Measurements from ENCODE around the gene TMEM59.

The TMEM59 gene

DNA sequence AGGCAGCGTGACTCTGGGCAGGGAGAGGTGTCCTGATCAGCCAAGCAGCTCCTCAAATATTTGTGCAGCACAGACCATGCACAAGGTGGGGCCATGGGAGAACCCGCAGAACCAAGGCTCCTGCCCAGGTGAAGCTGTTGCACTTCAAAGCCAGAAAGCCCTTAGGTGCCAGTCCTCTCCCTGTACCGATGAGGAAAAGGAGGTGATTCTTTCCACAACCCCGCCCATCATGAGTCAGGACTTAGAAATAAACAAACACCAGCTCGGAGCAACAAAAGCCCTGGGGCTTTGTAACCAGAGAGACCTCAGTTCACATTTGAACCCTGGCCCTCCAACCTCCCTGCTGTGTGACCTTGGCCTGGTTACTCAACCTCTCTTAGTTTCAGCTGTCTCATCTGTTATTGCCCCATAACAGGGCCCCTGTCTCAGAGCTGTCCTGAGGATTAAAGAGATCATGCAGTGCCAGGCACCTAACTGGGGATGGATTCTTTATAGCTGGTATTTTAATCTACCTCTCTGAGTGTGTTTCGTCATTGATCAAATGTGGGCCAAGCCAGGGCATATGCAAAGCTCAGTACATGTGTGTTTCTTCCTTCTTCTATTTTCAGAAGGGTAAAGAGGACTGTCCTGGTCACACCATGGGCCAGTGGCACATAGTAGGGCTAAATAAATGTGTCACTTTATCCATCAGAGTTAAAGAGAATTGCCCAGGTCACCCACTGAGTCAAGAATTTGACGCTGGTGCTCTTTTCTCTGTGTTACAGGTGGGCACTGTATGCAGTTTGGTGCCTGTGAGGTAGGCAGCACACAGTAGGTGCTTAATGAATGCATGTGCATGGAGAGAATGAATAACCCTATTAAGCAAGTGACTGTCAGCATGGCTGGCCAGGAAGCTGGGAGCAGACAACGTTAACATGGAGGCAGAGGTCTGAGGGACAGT is 36.4 kb downstream of the TMEM59 start:
- TF ChIP-seq, protein P1, sequence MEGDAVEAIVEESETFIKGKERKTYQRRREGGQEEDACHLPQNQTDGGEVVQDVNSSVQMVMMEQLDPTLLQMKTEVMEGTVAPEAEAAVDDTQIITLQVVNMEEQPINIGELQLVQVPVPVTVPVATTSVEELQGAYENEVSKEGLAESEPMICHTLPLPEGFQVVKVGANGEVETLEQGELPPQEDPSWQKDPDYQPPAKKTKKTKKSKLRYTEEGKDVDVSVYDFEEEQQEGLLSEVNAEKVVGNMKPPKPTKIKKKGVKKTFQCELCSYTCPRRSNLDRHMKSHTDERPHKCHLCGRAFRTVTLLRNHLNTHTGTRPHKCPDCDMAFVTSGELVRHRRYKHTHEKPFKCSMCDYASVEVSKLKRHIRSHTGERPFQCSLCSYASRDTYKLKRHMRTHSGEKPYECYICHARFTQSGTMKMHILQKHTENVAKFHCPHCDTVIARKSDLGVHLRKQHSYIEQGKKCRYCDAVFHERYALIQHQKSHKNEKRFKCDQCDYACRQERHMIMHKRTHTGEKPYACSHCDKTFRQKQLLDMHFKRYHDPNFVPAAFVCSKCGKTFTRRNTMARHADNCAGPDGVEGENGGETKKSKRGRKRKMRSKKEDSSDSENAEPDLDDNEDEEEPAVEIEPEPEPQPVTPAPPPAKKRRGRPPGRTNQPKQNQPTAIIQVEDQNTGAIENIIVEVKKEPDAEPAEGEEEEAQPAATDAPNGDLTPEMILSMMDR (IDR thresholded peaks at IDR 0.05), result no peak
- no peak for DNase-seq (ENCODE audit: low spot score)
- Histone ChIP-seq H3K27ac (no peak overlapping the region), H3K4me3 (no peak overlapping the region)

DNA sequence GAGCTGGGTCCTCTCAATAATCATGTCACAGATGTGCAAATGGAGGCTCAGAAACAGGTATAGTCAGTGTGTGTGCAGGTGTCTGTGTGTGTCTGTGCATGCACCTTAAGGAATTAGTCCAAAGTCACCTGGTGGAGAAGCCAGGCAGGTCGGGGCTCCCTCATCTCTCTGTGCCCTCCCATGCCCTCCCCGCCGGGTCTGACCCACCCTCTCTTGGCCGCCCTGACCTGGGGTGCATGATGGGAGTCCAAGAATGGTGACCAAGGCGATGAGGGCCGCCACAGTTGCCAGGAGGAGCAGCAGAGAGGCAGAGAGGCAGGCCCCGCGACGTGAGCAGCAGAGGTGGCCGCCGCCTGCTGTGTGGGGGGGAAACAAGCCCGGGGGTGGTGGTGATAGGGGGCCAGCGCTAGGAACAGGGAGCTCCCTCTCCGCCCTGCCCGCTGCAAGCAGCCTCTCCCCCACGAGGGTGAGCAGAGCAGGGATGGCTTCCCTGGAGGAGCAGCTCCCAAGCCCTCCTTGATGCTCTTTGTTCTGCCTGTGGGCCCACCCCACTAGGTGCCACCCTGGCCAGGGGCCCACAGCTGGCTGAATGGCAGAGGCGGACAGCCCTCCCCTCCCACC is 38.9 kb downstream of the TMEM59 start:
- Histone ChIP-seq H3K27ac (no peak overlapping the region), H3K4me3 (no peak overlapping the region)
- TF ChIP-seq, protein P1 (IDR thresholded peaks at IDR 0.05), result no peak
- DNase-seq (ENCODE audit: low spot score), result no peak

- no peak for DNase-seq (ENCODE audit: low spot score)
- Histone ChIP-seq H3K4me3 (no peak overlapping the region), H3K27ac (no peak overlapping the region)
- TF ChIP-seq, protein P1 (IDR thresholded peaks at IDR 0.05), result no peak
Observed at GRCh38 chr1:54013393-54014008, 39.5 kb downstream of the TMEM59 start.

DNA sequence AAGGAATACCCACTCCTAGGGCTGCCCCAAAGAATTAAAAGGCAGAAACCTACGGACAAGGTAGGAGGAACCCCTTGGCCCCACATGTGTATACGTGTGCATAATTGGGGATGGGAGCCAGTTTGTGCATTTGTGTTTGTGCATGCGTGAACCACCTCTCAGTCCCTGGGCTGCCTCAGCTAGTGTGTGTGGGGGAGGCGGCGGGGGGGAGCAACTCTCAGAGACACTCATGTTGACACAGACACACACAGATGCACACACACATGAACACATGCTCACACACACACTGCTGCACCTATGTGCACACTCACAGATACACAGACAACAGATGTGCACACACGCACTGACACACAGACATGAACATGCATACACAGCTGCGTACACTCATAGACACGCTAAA is 40.1 kb downstream of the TMEM59 start:
- DNase-seq (ENCODE audit: low spot score), result no peak
- TF ChIP-seq, protein P1 (IDR thresholded peaks at IDR 0.05), result no peak
- Histone ChIP-seq H3K27ac (no peak overlapping the region), H3K4me3 (no peak overlapping the region)

DNA sequence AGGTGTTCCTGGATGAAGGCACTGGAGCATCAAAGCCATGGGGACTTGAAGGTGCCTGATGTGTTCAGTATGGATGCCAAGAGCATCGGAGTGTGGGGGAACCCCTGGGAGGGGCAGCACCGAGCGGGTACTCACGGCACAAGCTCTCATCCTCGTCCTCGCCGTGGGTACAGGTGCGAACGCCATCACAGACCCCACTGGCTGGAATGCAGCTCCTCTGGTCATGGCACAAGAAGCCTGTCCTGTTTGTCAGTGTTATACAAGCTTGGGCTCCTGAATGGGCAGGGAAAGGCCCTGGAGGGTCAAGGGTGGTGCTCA is 41.0 kb downstream of the TMEM59 start:
- Histone ChIP-seq H3K27ac (no peak overlapping the region), H3K4me3 (no peak overlapping the region)
- no peak for DNase-seq (ENCODE audit: low spot score)
- TF ChIP-seq, protein P1 (IDR thresholded peaks at IDR 0.05), result no peak

- H3K27ac ChIP-seq, result no peak overlapping the region
- DNase-seq (ENCODE audit: low spot score), result no peak
- TF ChIP-seq, protein P1 (IDR thresholded peaks at IDR 0.05), result no peak
- no peak overlapping the region for H3K4me3 ChIP-seq
Observed at GRCh38 chr1:54011316-54012007, 41.5 kb downstream of the TMEM59 start.

Measured in coronary artery (tissue), 2 donors.